Measurements from ENCODE around the gene TOX2. TPM values are rescaled to one million over a fixed set of nuclear protein-coding genes. Genes with fewer than 3 reads are reported as not detected.

Gene TOX2, protein sequence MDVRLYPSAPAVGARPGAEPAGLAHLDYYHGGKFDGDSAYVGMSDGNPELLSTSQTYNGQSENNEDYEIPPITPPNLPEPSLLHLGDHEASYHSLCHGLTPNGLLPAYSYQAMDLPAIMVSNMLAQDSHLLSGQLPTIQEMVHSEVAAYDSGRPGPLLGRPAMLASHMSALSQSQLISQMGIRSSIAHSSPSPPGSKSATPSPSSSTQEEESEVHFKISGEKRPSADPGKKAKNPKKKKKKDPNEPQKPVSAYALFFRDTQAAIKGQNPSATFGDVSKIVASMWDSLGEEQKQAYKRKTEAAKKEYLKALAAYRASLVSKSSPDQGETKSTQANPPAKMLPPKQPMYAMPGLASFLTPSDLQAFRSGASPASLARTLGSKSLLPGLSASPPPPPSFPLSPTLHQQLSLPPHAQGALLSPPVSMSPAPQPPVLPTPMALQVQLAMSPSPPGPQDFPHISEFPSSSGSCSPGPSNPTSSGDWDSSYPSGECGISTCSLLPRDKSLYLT
- 1.5 and 4.7 TPM in 2 replicates for total RNA-seq (ENCODE audit: low replicate concordance)
- long read RNA-seq, result 0 reads

DNA sequence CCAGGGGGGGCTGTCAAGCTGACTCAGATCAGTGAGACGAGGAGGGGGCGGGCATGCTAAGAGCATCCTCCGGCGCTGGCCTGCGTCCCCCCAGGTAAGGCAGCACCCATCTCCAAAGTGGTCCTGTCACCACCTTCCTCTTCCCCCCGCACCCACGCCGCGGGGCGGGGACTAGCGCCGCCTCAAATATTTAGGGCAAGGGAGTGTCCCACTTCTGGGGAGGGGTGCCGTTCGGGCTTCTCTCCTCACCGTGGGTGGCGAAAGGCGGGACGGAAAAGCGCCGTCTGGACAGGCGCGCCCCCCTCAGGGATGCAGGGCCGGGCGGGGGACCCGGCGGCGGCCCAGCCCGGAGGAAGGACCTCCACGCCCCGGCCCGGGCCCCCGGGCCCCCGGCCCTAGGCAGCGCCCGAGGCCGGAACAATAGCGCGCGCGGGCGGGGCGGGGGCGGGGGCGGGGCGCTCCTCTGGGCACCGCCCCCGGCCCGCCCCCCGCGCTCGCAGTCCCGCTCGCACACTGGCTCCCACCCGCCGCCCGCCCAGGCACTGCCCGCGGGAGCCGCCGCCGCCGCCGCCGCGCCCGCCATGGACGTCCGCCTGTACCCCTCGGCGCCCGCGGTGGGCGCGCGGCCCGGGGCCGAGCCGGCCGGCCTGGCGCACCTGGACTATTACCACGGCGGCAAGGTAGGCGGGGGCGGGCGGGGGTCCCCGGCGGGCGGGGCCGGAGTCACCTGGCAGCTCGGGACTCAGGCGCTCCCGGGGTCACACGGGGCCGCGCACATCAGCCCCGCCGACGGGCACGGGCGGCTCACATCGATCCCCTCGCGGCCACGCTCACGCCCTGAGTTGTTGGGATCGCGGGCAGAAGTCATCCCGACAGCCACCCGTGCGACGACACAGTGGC, at the start of gene TOX2:
Gene TOX2 (plus strand): TSS at position 542 of the 900 bp plus-strand sequence. CDS start 40 bp downstream, at position 582.
- Mint-ChIP-seq H3K9me3 (no peaks in the 10 kb centered on the region), H3K4me3 (peak within 1 kb of the TSS; percentile 95), H3K27me3 (peaks cover 71% of the 10 kb centered on the region), H3K36me3 (no peaks in the 10 kb centered on the region), H3K4me1 (ENCODE audit: unreplicated experiment) (peaks cover 10% of the 10 kb centered on the region), H3K27ac (peak within 1 kb of the TSS; percentile 85)
- peak; percentile 75 for DNase-seq (ENCODE audit: extremely low spot score, unreplicated experiment)
- TF ChIP-seq, protein P1, sequence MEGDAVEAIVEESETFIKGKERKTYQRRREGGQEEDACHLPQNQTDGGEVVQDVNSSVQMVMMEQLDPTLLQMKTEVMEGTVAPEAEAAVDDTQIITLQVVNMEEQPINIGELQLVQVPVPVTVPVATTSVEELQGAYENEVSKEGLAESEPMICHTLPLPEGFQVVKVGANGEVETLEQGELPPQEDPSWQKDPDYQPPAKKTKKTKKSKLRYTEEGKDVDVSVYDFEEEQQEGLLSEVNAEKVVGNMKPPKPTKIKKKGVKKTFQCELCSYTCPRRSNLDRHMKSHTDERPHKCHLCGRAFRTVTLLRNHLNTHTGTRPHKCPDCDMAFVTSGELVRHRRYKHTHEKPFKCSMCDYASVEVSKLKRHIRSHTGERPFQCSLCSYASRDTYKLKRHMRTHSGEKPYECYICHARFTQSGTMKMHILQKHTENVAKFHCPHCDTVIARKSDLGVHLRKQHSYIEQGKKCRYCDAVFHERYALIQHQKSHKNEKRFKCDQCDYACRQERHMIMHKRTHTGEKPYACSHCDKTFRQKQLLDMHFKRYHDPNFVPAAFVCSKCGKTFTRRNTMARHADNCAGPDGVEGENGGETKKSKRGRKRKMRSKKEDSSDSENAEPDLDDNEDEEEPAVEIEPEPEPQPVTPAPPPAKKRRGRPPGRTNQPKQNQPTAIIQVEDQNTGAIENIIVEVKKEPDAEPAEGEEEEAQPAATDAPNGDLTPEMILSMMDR (conservative IDR thresholded peaks at IDR 0.05), result no peak

DNA sequence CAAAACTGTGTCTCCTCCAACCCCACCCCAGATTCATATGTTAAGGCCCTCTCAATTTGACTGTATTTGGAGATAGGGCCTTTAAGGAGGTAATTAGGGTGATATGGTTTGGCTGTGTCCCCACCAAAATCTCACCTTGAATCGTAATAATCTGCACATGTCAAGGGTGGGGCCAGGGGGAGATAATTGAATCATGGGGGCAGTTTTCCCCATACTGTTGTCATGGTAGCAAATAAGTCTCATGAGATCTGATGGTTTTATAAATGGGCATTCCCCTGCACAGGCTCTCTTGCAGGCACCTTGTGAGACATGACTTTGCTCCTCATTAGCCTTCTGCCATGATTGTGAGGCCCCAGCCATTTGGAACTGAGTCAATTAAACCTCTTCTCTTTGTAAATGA, 46.6 kb upstream of the TOX2 start:
- TF ChIP-seq, protein P1 (conservative IDR thresholded peaks at IDR 0.05), result no peak
- no peaks in the 10 kb centered on the region for H3K9me3 Mint-ChIP-seq
- DNase-seq (ENCODE audit: extremely low spot score, unreplicated experiment), result no peak
- no peak overlapping the region for H3K27ac Mint-ChIP-seq
- H3K4me1 Mint-ChIP-seq (ENCODE audit: unreplicated experiment), result peaks cover 12% of the 10 kb centered on the region
- H3K4me3 Mint-ChIP-seq, result no peak overlapping the region
- no peaks in the 10 kb centered on the region for H3K36me3 Mint-ChIP-seq
- H3K27me3 Mint-ChIP-seq, result no peaks in the 10 kb centered on the region

DNA sequence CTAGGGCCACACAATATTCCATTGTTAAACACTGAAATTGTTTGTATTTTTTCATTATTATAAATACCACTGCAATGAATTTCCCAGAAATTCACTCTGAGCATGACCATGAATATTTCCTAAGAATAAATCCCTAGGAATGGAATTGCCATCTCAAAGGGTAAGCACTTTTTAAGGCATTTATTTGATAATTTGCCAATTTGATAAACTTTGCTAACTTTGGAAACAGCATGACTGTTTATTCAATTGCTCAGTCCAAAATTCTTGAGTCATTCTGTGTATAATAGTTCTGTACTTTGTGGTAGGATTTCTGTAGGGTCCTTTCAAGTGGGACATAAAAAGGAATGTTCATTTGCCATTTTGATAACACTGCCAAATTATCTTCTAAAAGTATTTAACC, 44.2 kb upstream of the TOX2 start:
- no peak overlapping the region for H3K4me3 Mint-ChIP-seq
- no peak overlapping the region for H3K27ac Mint-ChIP-seq
- H3K27me3 Mint-ChIP-seq, result peaks cover 12% of the 10 kb centered on the region
- H3K9me3 Mint-ChIP-seq, result no peaks in the 10 kb centered on the region
- peaks cover 12% of the 10 kb centered on the region for H3K4me1 Mint-ChIP-seq (ENCODE audit: unreplicated experiment)
- no peaks in the 10 kb centered on the region for H3K36me3 Mint-ChIP-seq
- DNase-seq (ENCODE audit: extremely low spot score, unreplicated experiment), result no peak
- TF ChIP-seq, protein P1 (conservative IDR thresholded peaks at IDR 0.05), result no peak

DNA sequence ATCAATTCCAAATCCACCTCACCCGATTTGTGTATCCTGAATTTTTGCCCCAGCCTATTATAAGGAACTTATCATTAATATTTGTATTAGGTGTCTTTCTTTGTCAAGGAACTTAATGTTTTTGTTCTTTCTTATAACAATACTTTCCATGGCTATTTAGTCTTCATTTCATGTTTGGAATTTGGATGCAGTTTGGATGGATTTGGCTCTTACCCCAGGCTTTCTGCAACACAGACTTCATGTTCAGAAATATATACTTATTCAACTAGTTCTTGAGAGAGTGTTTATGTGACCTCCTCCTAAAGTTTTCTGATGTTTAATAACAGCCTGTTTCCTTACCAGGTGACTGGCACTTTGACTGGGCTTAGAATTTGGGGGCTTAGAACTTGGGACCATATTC, 35.9 kb upstream of the TOX2 start:
- no peaks in the 10 kb centered on the region for H3K36me3 Mint-ChIP-seq
- no peak for DNase-seq (ENCODE audit: extremely low spot score, unreplicated experiment)
- H3K9me3 Mint-ChIP-seq, result no peaks in the 10 kb centered on the region
- no peaks in the 10 kb centered on the region for H3K4me1 Mint-ChIP-seq (ENCODE audit: unreplicated experiment)
- no peak overlapping the region for H3K4me3 Mint-ChIP-seq
- TF ChIP-seq, protein P1 (conservative IDR thresholded peaks at IDR 0.05), result no peak
- peaks cover 16% of the 10 kb centered on the region for H3K27me3 Mint-ChIP-seq
- no peak overlapping the region for H3K27ac Mint-ChIP-seq

DNA sequence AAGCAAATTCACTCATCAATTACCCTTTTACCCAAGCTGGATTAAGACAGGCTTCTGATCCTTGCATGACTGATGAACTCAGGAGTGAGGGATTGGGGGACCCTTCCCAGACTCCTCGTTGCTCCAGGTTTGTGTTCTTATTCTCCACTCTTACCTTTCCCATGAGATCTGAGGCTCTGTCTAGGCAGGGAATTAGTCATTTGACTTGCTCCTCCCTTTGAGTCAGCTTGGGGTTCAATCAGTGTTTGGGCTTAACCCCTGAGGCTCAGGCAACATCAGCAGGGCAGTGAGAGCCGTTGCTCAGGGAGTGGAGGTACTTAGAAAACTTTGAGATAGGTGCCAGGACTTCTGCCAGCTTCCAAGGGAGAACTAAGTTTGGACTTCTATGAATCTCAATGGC, 20.7 kb upstream of the TOX2 start:
- H3K9me3 Mint-ChIP-seq, result peaks cover 4% of the 10 kb centered on the region
- H3K27me3 Mint-ChIP-seq, result peaks cover 2% of the 10 kb centered on the region
- TF ChIP-seq, protein P1 (conservative IDR thresholded peaks at IDR 0.05), result no peak
- H3K4me3 Mint-ChIP-seq, result no peak overlapping the region
- no peaks in the 10 kb centered on the region for H3K36me3 Mint-ChIP-seq
- peaks cover 5% of the 10 kb centered on the region for H3K4me1 Mint-ChIP-seq (ENCODE audit: unreplicated experiment)
- no peak overlapping the region for H3K27ac Mint-ChIP-seq
- no peak for DNase-seq (ENCODE audit: extremely low spot score, unreplicated experiment)
